Measurements from ENCODE around the gene RPTOR.

Gene RPTOR

DNA sequence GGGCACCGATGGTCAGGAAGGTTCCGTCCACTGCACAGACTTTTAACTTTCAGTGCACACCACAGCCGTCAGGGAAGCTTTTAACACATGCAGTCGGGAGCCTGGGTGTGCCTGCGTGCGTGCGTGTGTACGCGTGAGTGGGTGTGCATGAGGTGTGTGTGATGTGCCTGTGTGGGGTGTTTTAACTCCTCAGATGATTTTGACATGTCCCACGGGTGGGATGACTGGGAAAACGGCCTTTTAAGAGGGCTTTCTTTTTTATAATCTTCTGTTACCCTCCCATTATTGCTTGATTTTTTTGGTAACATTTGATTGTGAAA is 294.3 kb downstream of the RPTOR start:
- H3K4me3 ChIP-seq (ENCODE audit: low read depth, low read length), result no peak overlapping the region
- DNase-seq (ENCODE audit: low read depth), result no peak
- TF ChIP-seq, protein P1, sequence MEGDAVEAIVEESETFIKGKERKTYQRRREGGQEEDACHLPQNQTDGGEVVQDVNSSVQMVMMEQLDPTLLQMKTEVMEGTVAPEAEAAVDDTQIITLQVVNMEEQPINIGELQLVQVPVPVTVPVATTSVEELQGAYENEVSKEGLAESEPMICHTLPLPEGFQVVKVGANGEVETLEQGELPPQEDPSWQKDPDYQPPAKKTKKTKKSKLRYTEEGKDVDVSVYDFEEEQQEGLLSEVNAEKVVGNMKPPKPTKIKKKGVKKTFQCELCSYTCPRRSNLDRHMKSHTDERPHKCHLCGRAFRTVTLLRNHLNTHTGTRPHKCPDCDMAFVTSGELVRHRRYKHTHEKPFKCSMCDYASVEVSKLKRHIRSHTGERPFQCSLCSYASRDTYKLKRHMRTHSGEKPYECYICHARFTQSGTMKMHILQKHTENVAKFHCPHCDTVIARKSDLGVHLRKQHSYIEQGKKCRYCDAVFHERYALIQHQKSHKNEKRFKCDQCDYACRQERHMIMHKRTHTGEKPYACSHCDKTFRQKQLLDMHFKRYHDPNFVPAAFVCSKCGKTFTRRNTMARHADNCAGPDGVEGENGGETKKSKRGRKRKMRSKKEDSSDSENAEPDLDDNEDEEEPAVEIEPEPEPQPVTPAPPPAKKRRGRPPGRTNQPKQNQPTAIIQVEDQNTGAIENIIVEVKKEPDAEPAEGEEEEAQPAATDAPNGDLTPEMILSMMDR (IDR thresholded peaks at IDR 0.05; ENCODE audit: low read depth, low read length, missing control alignments), result no peak

GRCh38 chr17:80839511-80839941 is 294.9 kb downstream of the RPTOR start:
- H3K4me3 ChIP-seq (ENCODE audit: low read depth, low read length), result no peak overlapping the region
- no peak for DNase-seq (ENCODE audit: low read depth)
- TF ChIP-seq, protein P1 (IDR thresholded peaks at IDR 0.05; ENCODE audit: low read depth, low read length, missing control alignments), result no peak

DNA sequence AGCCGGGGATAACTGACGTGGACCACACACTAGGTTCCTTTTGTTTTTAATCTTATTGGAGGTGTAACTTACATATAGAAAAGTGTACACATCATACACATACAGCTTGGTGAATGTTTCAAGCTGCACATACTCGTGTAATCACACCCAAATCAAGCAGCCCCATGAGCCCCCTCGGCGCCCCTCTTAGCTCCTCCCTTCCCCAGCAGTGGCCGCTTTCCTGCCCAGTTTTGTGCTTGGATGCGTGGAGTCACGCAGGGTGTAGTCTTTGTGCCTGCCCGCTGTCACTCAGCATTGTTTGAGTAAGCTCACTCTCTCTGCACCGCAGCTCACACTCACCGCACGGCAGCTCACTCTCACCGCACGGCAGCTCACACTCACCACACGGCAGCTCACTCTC is 295.3 kb downstream of the RPTOR start:
- no peak for DNase-seq (ENCODE audit: low read depth)

DNA sequence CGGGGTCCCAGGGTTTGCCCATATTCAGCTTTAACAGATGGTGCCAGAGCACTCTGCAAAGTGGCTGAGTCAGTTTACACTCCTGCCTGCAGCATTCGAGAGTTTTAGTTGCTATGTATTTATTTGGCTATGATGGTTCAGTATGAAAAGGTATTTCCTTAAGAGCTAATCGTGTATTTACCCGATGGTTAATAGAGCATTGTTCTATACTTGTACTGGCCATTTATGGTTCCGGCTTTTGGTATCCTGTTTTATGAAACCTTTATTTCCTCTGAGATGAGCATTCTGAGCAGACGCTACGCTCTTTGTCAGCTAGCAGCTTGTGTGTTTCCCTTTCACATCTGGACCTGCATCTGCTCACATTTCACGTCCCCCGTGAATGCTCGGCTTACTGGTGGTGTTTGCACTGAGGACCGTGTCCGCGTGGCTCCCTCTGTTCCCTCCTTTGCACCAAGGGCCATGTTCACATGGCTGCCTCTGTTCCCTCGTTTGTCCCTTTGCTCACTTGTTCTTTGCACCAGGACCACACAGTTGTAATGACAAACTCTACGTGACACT is 297.9 kb downstream of the RPTOR start:
- DNase-seq (ENCODE audit: low read depth), result no peak
- TF ChIP-seq, protein P1 (IDR thresholded peaks at IDR 0.05; ENCODE audit: low read depth, low read length, missing control alignments), result no peak
- no peak overlapping the region for H3K4me3 ChIP-seq (ENCODE audit: low read depth, low read length)

More for the DNA sequence above, 295.3 kb downstream of the RPTOR start:
- H3K4me3 ChIP-seq (ENCODE audit: low read depth, low read length), result no peak overlapping the region
- TF ChIP-seq, protein P1 (IDR thresholded peaks at IDR 0.05; ENCODE audit: low read depth, low read length, missing control alignments), result no peak

GRCh38 chr17:80843741-80844156 is 299.1 kb downstream of the RPTOR start:
- no peak for DNase-seq (ENCODE audit: low read depth)

GRCh38 chr17:80844418-80844990 is 299.9 kb downstream of the RPTOR start:
- DNase-seq (ENCODE audit: low read depth), result no peak
- H3K4me3 ChIP-seq (ENCODE audit: low read depth, low read length), result no peak overlapping the region
- TF ChIP-seq, protein P1 (IDR thresholded peaks at IDR 0.05; ENCODE audit: low read depth, low read length, missing control alignments), result no peak

More at GRCh38 chr17:80843741-80844156, 299.1 kb downstream of the RPTOR start:
- TF ChIP-seq, protein P1 (IDR thresholded peaks at IDR 0.05; ENCODE audit: low read depth, low read length, missing control alignments), result no peak
- no peak overlapping the region for H3K4me3 ChIP-seq (ENCODE audit: low read depth, low read length)

All from GM12864 (cell line).